GM12875 (cell line): ENCODE data around the gene NHLH1.
A peak's percentile ranks its signal among the peaks of the same experiment; 100 is the strongest.

Experiments
- H3K4me3 ChIP-seq: one replicate; pipeline ENCODE4 v1.5.1; 2011; ENCODE audit warnings: low read depth, low read length, control low read depth
- TF ChIP-seq, protein P1 (sequence below): IDR thresholded peaks from 2 replicates; pipeline ENCODE4 v1.5.1; 2011; ENCODE audit warnings: low read depth, mild to moderate bottlenecking, control low read depth, inconsistent platforms, low read length, moderate library complexity, borderline replicate concordance; ENCODE audit not compliant: insufficient read depth

NHLH1 gene

DNA sequence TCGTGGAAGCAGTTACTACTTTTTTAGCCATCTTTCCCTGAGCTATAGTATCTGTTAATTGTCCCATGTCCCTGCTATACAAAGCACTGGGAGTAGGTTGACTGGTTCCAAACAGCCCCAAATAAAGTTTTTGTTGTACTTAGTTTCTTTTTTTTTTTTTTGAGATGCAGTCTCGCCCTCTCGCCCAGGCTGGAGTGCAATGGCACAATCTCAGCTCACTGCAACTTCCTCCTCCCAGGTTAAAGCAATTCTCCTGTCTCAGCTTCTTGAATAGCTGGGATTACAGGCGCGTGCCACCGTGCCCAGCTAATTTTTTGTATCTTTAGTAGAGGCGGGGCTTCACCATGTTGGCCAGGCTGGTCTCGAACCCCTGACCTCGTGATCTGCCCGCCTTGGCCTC is 20.4 kb upstream of the NHLH1 start:
- TF ChIP-seq, protein P1, sequence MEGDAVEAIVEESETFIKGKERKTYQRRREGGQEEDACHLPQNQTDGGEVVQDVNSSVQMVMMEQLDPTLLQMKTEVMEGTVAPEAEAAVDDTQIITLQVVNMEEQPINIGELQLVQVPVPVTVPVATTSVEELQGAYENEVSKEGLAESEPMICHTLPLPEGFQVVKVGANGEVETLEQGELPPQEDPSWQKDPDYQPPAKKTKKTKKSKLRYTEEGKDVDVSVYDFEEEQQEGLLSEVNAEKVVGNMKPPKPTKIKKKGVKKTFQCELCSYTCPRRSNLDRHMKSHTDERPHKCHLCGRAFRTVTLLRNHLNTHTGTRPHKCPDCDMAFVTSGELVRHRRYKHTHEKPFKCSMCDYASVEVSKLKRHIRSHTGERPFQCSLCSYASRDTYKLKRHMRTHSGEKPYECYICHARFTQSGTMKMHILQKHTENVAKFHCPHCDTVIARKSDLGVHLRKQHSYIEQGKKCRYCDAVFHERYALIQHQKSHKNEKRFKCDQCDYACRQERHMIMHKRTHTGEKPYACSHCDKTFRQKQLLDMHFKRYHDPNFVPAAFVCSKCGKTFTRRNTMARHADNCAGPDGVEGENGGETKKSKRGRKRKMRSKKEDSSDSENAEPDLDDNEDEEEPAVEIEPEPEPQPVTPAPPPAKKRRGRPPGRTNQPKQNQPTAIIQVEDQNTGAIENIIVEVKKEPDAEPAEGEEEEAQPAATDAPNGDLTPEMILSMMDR: no peak

GRCh38 chr1:160346958-160347357 is 19.9 kb upstream of the NHLH1 start:
- H3K4me3 ChIP-seq: no peak overlapping the region
- TF ChIP-seq, protein P1: no peak

More for the DNA sequence above, 20.4 kb upstream of the NHLH1 start:
- no peak overlapping the region for H3K4me3 ChIP-seq

GRCh38 chr1:160351629-160352028 is 15.2 kb upstream of the NHLH1 start:
- TF ChIP-seq, protein P1: no peak
- H3K4me3 ChIP-seq: no peak overlapping the region

GRCh38 chr1:160352555-160352954 is 14.3 kb upstream of the NHLH1 start:
- TF ChIP-seq, protein P1: no peak
- no peak overlapping the region for H3K4me3 ChIP-seq

DNA sequence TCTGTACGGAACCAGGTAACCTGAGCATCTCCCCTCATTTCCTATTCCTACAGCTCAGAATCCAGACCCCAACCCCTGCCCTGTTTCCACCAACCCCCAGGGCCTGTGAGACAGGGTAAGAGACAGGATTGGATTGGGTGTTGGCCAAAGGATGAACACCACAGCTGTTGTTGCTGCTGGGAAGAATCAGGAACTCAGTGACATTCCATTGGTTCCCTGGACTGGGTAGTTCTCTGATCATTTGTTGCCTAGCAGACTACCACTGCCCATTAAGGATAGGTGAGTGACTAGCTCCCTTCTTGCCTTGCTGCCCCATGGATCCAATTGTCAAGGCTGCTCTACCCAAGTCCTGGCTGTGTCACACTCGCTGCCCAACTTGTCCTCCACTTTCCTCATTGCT is 13.6 kb upstream of the NHLH1 start:
- TF ChIP-seq, protein P1: no peak
- H3K4me3 ChIP-seq: no peak overlapping the region

DNA sequence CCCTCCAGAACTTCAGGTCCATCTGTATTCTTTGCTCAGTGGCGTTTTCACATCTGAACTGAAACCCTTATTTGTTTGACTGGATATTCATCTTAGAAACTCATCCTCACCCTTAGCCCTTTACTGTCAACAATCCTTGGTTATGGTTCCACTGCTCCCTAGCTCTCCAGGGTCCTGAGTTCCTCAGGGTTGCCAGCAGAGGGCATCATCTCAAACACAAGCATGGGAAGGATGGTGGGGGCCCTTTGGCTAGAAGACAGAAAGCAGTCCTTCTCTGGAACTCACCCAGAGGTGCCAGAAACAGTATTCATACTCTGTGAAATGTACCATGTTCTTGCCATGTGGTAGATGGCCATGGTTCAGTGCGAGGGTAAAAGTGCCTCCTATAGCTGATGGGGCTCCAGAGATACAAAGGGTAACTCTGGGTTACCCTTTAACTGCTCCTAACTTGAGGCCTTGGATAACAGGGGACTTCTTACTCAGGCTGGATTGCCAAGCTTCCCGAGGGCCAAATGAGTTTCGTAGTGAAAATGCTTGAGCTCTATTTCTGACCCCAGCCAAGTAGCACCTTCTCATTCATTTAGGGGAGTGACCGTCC is 12.4 kb upstream of the NHLH1 start:
- H3K4me3 ChIP-seq: no peak overlapping the region
- TF ChIP-seq, protein P1: peak; percentile 56; the same call in 1 of the 2 replicates

GRCh38 chr1:160357286-160358002 is 9.4 kb upstream of the NHLH1 start:
- H3K4me3 ChIP-seq: no peak overlapping the region
- TF ChIP-seq, protein P1: no peak
